ENCODE results near the gene IL17RD.

Gene IL17RD

DNA sequence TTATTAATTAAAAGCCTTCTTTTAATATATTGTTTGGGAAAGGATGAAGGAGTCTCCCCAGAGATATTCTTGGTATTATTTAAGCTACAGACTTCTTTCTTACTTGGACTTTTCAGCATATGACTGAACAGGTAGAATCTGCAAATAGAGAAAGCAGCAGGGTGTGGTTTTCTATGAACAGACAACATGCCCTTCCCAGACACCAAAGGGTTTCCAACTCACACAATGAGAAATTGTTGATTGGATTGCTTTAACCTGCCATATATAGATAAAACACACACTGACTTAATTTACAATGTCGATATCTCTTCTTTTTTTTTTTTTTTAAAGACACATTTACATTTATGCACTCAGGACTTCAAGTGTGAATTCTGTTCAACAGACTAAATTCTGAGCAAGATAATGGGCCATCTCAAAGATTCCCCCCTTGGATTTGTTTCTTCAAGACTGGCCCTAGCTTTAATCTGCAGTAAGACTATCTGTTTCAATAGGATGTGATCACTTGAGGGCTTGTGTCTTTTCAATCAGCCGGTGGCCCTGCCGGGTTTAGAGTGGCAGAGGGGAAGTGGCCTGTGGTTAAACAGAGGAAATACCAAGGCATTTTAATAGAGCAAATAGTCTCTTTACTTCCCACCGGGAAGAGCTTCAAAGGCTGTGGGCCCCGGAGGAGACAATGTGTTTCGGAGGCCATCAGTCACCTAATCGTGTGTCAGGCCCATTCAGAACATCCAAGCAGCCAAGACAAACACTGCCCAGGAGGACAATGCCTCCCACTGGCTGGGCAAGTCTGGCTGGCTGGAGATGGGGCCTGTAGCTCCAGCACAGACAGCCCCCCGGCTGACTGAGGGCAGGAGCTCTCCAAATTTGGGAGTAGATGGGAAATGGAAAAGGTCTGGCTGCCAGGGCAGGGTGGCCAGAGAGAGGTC is 6.1 kb downstream of the IL17RD start:
- DNase-seq (ENCODE audit: low read depth in 2 of 2): no peak

DNA sequence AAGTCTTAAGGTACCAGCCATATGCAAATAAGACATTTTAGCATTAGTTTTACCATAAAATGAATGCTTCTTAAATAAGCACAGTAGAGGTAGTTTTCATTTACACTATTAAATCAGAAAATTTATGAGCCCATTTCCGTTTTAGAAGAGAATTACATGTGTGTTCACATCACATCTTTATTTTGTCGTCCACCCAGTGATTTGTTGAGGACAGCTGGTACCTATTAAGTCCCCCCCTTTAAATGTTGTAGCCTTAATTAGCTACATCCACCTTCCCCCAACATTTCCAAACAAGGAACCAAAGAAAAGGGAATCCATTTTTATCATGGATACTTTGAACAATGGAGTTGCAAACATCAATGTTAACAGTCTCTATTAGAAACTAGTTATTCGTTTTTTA is 6.8 kb downstream of the IL17RD start:
- DNase-seq (ENCODE audit: low read depth in 2 of 2): no peak

DNA sequence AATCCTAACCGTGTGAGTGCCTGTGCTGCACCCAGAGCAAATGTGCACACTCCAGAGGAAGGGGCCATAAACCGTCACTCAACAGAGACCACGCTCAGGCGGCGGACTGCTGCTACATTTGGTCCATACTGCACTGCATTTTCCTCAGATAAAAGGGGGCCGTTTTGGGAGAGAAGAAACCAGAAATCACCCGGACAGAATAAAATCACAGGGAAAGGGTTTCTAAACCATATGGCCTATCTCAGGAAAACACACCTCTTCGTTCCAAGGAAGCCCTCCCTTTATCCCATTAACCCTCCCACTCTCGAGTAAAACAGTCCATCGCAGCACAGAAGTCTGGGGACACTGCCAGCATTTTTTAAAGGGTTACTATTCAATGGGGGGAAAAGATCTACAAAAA is 7.6 kb downstream of the IL17RD start:
- no peak for DNase-seq (ENCODE audit: low read depth in 2 of 2)

DNA sequence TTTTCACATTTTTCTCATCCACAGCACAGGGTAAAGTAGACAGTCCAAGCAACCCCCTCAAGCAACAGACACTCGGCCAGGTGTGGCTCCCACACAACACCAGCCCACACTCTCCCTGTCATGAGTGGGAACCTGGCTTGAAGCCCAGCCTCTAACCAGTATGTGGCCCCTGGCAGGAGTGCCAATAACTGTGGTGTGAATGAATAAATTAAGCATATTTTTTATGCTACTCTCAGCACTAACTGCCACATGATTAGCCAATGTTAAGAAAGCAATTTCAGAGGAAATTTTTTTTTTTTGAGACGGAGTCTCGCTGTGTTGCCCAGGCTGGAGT is 9.9 kb downstream of the IL17RD start:
- DNase-seq (ENCODE audit: low read depth in 2 of 2): no peak

DNA sequence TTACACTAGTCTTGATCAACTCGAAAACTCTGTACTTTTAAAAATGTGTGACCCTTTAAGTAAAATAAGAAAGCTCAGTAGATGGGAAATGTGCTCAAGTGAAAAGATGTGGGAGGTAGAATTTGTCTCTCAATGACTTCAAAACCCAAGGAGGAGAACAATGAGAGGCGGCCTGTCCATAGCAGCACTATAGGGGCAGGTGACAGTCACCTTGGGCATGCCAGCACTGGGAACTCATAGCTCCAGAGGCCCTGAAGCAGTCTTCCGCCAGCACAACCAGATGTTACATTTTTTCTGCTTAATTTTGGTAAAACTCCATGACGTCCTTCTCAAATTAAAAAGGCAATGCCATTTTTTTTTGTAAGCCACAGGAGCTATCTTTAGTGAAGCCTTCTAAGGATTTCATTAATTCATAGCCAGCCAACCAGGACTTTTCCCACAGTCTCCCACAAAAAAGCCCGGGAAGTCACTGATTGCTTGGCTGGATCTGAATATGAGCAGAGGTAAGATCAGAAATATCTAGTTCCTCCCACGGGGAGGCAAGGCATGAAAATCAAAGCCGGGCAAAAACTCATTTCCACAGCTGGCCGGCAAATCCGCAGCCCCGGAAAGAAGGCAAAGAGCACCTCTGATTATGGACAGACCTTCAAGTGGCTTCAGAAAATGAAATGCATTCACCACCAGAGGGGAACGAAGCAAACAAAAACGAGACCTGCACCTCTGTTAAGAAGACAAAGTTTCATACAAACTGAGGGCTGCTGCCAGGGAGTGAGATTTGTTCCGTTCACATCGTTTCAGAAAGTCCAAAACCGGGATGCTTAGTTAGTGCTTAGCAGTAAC is 10.5 kb downstream of the IL17RD start:
- DNase-seq (ENCODE audit: low read depth in 2 of 2): no peak

DNA sequence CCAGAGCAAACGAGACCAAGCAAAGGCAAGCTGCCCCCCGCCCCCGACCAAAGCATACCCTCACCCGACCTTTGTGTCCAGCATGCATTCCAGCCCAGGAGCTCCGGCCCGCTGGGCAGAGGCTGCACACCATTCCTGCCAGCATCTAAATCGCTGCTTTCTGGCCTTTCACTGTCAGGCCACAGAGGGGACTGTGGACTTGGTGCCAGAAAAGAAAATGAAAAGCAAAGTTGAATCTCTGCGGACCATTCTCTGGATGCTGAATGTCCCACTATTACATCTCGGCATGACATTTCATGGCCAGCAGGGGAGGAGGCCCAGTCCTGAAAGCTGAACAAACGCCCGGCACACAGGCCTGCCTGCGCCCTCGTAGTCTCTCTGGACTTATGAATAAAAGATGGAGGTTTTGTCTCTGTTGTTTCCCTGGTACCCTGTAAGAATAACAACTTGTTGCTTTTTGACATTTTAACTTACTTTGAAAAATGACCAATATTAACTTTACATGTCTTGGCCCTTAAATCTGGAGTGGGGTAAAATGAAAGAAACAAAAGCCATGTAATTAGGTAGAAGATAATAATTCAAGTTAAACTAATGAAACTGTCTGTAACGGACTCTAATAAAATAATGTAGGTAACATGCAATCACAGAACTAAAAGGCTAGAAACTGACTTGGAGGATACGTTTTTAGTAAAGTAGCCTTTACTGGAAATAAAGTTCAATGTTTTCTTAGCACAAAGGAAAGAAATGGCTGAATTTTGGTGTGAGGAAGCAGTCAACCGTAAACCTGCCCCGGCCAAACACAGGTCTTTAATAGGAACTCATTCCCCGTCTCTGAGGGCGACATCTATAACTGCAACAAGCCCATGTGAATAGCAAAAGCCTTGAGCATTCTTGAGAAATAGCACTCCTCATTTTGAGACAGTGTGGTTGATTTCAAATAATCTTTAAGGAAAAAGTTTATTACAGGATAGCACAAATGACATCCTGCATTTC is 12.7 kb downstream of the IL17RD start:
- DNase-seq (ENCODE audit: low read depth in 2 of 2): no peak

DNA sequence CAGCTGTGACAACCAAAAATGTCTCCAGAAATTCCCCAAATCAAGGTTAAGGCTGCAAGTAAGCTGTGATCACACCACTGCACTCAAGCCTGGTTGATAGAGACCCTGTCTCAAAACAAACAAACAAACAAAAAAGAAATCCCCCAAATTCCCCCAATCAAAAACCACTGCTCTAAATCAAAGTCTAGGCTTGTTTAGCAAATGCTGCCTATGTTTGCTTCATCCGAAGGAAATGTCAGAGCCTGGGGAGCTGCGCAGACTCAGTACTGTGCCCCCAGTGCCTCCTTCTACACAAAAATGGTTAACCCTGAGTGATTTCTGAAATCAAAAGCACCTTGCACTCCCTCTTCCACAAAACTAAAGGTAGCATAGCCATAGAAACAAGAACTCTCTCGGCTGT is 13.4 kb downstream of the IL17RD start:
- no peak for DNase-seq (ENCODE audit: low read depth in 2 of 2)

DNA sequence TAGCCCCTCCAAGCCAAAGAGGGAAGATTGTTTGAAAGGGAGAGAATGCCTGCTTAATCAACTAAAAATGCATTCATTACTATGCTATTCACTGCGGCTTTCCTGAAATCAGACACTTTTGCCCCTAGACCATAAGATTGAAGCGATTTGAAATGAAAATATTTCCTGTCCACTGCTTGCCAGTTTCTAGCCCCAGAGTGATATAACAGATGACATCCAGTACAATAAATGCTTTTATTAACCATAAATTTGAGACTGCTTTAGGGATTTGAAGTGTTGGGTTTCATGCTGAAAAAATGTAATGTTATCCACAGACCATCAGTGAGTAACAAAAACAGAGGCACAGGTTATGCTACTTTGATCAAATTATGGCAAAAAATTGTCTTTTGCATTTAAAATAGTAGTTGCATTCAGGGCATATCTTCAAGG is 14.1 kb downstream of the IL17RD start:
- DNase-seq (ENCODE audit: low read depth in 2 of 2): no peak

DNA sequence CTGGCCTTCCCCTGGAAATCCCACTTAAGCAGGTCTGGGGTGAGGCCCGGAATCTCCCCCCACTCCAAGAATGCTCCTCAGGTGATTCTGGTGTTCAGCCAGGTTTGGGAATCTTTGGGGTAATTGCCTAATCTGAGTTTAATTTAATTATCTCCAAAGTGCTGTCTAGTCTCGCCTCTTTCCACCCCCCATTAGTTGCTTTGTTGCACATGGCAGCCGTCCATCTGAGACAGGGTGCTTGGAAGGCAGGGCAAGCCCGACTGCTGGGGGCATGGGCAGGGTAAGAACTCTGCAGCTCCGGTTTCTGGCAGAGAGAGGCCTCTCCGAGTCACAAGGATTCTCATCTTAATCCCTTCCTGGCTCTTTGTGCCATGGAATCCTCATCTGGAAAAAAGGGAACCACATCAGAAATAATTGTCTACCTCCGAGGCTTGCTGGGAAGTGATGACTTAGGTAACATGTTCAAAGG is 15.0 kb downstream of the IL17RD start:
- no peak for DNase-seq (ENCODE audit: low read depth in 2 of 2)

DNA sequence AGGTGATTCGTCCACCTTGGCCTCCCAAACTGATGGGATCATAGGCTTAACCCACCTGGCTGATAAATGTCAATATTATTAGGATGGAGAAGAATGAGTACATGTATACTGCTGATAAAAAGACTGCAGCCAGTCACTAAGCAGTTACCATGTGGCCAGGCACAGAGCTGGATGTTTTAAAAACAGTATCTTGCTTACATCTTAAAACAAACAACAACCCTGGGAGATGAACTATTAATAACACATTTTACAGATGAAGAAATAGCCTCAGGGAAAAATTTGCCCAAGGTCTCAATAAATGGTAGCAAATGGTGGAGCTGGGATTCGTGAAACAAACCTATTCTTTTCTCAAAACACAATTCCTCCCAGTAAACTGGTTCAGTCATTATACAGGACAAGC is 18.1 kb downstream of the IL17RD start:
- DNase-seq (ENCODE audit: low read depth in 2 of 2): no peak

DNA sequence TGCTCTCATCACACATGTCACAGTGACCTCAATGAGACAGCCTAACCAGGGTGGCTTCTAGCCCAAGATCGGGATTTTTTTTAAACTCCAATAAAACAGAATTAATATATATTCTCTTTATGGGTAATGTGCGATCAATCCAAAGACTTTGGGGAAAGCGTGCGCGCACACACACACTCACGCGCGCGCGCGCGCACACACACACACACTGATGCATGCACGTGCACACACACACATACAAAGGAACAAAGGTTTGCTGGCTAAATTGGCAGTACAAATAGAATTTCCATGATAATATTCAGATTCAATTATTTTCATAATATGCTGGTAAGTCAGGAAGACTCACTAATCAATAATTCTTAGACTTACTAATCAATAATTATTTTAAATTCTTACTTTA is 19.3 kb downstream of the IL17RD start:
- DNase-seq (ENCODE audit: low read depth in 2 of 2): no peak

DNA sequence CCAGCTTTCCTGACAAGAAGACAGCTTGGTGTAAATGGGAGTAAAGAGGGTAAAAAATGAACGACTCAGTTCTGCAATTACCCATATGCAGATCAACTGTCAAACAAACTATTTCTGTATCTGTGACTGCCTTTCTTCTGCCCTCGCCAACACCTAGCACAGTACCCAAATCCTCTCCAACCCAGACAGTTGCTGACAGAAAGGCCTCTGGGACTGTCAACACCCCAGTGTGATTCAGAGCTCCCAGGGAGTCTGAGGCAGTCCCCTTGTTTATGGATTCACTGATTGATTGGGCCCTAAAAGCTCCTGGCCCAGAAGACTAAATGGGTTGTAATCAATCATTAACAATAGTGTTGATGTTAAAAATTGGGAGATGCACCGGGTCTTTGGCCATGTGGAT is 20.2 kb downstream of the IL17RD start:
- DNase-seq (ENCODE audit: low read depth in 2 of 2): no peak

DNA sequence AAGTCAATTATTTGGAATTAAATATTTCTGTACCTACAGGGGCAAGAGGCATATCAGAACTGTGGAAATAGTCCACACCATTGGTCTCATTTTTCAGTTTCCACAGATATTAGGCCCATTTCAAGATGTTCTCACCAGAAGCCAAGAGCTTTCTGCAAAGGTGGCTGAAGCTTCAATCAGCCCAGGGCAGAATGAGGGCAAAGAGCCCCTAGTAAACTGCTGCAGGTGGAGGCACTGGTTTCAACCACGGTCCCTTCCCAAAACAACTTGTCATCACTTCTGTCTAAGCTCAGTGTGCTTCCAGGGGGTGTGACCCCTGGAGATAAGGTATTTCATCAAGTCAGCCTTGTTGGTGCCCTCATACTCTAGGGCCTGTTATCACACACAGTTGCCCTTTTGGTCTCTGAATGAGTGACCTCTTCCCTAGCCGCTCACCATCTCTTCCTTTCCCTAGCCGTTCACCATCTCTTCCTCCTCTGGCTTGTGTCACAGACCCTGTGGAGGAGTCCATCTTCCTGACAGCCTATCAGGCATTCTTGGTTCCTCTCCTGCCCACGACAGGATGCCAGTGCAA is 21.2 kb downstream of the IL17RD start:
- DNase-seq (ENCODE audit: low read depth in 2 of 2): no peak

DNA sequence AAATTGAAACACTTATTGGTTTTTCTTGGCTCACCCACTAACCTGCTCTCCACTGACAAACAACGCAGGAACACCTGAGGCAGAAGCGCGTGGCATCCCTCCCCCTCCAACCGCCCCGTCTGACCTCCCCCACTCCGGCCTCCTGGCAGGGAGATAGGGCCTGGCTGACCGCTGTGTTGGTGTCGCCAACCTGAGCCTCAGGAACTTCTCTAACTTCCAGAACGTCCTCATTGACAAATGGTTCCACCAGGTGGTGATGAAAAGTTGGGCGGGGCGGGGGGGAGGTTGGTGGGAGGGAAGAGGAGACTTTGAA is 22.8 kb downstream of the IL17RD start:
- no peak for DNase-seq (ENCODE audit: low read depth in 2 of 2)

DNA sequence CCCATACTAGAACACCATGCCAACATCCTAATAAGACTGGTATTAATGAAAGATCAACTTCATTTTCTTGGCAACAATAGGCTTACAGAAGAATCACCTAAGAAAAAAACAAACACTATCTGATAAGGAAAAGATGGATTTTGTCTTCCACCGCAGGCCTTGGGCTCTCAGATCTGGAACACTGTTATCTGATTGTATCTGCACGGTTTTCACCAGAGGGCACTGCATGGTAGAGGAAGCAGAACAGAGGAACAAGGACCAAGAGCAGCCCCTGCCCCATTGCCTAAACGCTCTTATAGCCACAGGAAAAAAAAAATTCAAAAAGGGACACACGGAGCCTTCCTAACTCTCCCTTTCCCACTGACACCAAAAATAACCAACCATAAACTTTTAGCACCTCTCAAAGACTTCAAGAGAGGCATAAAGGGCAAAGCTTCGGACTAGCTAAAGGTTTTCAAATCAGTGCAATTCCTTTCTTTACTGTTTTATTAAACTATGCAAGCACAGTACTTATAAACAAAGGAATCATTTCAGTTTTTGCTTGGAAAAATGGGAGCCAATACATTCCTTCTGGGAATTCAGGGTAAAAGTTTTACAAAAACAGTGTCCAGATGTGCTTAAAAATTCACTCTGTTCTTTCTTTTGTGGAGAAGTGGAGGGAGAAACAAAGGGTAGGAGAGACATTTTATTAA is 23.3 kb downstream of the IL17RD start:
- no peak for DNase-seq (ENCODE audit: low read depth in 2 of 2)

DNA sequence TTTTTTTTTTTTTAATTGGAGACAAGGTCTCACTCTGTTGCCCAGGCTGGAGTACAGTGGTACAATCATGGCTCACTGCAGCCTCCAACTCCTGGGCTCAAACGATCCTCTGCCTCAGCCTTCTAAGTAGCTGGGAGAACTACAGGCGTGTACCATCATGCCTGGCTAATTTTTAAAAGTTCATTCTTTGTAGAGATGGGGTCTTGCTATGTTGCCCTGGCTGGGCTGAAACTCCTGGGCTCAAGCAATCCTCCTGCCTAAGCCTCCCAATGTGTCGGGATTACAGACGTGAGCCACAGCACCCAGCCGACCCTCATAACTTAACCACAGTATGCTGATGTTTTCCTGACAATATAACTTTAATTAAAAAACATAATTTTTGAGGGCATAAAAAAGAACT is 24.3 kb downstream of the IL17RD start:
- DNase-seq (ENCODE audit: low read depth in 2 of 2): no peak

DNA sequence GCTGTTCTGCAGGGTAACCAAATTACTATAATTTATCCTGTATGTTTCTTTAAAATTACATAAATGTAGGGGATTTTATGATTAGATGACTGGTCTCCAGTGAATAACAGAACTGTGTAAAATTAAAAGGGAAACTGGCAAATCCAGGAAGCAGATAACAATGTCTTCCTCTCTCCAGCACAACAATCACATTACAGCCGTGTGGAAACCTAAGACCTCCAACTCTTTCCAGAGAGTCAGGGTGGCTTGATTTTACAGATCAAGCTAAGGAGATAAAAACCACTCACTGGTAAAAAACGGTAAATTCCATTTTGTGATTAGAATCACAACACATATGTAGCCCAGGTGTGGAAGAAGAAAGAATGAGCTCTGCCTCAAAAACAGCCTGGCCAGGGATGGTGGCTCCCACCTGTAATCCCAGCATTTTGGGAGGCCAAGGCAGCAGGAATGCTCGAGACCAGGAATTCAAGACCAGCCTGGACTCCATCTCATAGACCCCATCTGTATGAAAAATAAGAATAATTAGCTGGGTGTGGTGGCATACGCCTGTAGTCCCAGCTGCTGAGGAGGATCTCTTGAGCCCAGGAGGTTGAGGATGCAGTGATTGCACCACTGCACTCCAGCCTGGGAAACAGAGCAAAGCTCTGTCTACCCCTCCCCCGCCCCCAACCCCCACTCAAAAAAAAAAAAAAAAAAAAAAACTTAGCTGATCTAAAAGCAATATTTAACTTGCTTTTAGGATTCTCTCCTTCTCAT is 29.0 kb downstream of the IL17RD start:
- DNase-seq (ENCODE audit: low read depth in 2 of 2): no peak

DNA sequence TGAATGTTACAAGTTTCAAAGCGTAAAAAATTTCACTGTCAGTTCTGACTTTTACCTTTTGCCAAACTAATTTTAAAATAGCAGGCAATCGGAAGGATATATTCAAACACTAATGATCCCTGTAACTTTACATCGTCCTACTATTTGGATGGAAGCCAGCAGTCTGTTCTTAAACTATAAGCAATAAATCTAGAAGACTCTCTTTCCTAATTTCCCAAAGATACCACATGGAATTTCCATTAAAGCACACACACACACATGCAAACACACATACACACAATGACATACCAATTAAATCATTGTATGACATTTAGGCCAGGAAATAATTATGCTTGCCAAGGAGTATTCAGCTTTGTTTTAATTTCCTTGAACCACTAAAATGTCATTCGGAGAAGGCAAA is 32.0 kb downstream of the IL17RD start:
- DNase-seq (ENCODE audit: low read depth in 2 of 2): no peak

DNA sequence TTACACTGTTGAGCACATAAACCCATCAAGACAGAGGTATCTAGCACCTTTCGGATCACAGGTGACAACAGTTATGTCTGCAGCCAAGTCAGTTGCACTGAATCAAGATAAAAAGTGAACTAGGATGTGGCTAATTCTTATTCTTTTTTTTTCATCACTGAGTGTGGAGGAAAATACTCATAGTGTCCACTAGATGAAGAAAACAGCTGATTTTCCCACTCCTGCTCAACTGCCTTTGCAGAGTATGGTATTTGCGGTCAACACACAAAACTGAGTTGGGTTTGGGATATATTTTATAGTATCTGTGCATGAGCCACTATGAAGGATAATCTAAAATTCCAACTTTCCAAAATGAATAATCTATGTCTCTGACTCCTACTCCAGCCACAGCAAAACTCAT is 32.5 kb downstream of the IL17RD start:
- no peak for DNase-seq (ENCODE audit: low read depth in 2 of 2)

DNA sequence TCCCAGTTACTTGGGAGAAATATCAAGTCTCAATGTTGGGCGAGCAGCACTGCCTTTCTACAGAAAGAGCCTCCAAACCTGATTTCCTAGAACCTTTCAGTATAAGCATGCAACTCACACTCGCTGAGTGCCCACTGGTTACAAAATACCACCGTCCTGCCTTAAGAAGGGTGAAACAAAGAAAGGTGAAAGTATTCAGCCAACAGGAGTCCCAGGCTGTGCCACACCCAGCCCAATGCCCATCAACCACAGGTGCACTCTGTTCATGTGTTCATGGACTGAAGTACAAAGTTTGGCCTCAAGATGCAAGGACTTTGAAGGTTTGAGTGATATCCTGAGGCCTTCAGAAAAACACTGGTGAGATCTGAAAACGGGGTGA is 34.0 kb downstream of the IL17RD start:
- no peak for DNase-seq (ENCODE audit: low read depth in 2 of 2)
